ENCODE measurements around the gene ADAMTSL1. TPM values are rescaled to one million over a fixed set of nuclear protein-coding genes. Genes with fewer than 3 reads are reported as not detected.
A peak's percentile ranks its signal among the peaks of the same experiment; 100 is the strongest.

ADAMTSL1 gene
- total and polyA plus RNA-seq, 5 experiments from 2014 or later = not detected

DNA sequence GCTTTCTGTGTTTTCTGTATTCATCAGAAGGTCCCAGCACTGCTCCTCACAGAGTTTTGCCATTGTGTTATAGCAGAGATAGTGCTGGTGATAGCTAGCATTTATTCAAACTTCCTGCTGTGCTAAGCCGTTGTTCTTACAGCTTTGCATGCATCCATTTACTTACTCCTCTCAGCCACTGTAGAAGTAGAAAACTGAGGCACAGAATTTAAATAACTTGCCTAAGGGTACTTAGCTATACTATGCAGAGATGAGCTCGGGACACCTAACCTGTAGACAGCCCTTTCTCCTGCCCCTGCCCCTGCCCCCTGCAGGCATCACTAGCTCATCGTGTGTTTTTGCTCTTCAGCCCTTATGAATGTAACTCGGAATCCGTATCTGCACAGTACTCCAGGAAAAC, 331.4 kb downstream of the ADAMTSL1 start:
- H3K4me3 Mint-ChIP-seq = no peak overlapping the region
- ATAC-seq (no peak), DNase-seq (no peak)
- POLR2A ChIA-PET = no interaction called here
- peaks cover 1 to 17% (median 3%) of the 10 kb centered on the region in 5 donors for H3K27me3 Mint-ChIP-seq
- no peak overlapping the region for H3K27ac Mint-ChIP-seq
- H3K9me3 Mint-ChIP-seq = peaks cover 0 to 4% (median 0%) of the 10 kb centered on the region in 9 donors
- peaks cover 0 to 4% (median 0%) of the 10 kb centered on the region in 3 donors for H3K36me3 Mint-ChIP-seq
- no peaks in the 10 kb centered on the region for H3K4me1 Mint-ChIP-seq

DNA sequence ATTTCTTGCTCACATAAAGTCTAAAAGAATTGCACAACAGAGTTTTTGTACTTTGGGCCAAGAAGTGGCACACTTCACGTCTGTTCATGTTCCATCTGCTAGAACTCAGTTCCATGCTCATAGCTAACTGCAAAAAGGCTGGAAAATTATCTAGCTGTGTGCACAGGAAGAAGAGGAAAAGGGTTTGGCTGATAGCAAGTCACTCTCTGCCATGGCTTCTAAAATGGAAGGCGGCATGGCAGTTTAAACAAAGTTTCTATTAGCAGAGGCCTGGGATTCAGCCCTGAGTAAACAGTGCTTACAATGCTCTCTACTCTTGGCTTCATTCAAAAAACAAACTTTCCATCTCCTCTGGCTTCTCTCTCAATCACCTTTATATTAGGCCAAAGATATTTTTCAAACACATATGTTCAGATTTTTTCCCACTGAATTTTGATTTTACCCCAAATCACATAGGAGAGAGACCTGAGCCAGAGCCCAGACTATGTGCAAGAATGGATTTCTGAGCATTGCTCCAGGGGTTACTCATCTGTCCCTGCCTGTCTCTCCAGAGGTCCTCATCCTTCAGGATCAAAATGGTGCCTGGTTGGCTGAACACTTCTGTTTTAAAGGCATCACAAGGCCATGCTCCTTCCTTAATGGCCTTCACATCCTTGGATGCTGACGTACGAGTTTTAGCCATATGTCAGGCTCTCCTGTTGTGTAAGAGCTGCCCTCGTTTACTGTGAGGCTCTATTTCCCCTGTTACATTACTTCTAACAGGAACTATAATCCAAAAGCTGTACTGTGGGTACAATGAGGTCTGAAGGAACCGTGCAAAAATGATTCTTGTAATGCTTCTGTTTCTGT, 332.5 kb downstream of the ADAMTSL1 start:
- no peak for DNase-seq
- Mint-ChIP-seq H3K27me3 (peaks cover under 1 to 17% (median 1%) of the 10 kb centered on the region in 5 donors), H3K36me3 (peaks cover 0 to 3% (median 0%) of the 10 kb centered on the region in 3 donors), H3K4me3 (no peak overlapping the region), H3K27ac (no peak overlapping the region), H3K4me1 (no peaks in the 10 kb centered on the region), H3K9me3 (peaks cover 0 to 3% (median 0%) of the 10 kb centered on the region in 9 donors)
- POLR2A ChIA-PET = no interaction called here
- no peak for ATAC-seq

DNA sequence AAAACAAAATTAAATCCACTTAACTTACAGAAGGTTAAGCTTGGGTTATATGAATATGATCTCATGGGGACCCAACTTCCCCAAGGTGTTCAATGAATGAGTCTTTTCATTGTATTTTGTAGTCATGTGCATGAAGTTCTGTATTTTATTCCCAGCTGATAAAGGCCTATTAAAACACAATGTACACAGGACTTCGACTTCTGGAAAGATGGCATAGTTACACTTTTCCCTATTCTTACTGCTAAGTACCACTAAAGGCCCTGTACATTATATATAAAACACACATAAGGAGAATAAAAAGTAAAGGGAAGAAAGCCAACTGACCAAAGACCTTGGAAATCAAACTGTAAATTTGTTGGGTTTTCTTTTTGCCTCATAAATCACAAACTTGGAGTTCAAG, 336.6 kb downstream of the ADAMTSL1 start:
- H3K9me3 Mint-ChIP-seq = peaks cover 0 to 2% (median 0%) of the 10 kb centered on the region in 9 donors
- H3K36me3 Mint-ChIP-seq = no peaks in the 10 kb centered on the region
- no peaks in the 10 kb centered on the region for H3K4me1 Mint-ChIP-seq
- ATAC-seq (no peak), DNase-seq (no peak)
- H3K27me3 Mint-ChIP-seq = peaks cover 1 to 22% (median 7%) of the 10 kb centered on the region in 5 donors
- H3K4me3 Mint-ChIP-seq = no peak overlapping the region
- no peak overlapping the region for H3K27ac Mint-ChIP-seq
- POLR2A ChIA-PET = no interaction called here

DNA sequence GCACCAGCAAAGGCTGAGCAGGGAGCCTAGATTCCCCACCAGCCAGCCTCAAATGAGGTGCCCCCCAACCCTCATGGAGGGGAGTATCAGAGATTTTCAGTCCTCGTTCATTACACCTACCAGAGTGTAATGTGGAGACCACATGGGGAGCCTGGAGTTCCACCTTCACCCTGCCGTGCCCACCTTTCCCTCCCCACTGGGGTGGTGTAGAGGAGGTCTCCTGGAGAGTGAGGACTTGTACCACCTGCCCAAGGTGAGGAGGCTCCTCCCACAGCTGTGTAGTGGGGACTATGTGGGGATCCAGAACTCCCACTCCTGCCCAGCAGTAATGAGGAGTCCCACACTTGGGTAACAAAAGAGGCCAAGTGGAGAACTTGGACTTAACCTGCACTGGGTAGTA, 337.2 kb downstream of the ADAMTSL1 start:
- peaks cover 0 to 2% (median 0%) of the 10 kb centered on the region in 9 donors for H3K9me3 Mint-ChIP-seq
- no peaks in the 10 kb centered on the region for H3K4me1 Mint-ChIP-seq
- no peak overlapping the region for H3K4me3 Mint-ChIP-seq
- ATAC-seq = no peak
- H3K36me3 Mint-ChIP-seq = no peaks in the 10 kb centered on the region
- peaks cover 3 to 22% (median 10%) of the 10 kb centered on the region in 5 donors for H3K27me3 Mint-ChIP-seq
- H3K27ac Mint-ChIP-seq = no peak overlapping the region
- POLR2A ChIA-PET = no interaction called here
- no peak for DNase-seq

DNA sequence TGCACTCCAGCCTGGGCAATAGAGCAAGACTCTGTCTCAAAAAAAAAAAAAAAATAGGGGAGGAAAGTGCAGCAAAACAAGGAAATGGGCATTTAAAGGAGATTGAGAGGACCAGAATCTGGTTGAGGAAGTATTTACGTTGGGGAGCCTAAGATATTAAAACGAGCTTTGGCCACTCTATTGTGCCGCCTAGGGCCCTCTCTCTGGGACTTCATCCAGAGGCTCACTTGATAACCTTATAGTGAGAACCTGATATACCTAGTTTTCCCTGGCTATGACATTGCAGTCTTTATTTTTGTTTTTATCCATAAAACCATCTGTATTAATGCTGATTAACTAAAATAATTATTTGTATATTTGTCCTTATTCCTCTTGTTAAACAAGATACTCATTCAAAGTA, 345.5 kb downstream of the ADAMTSL1 start:
- H3K36me3 Mint-ChIP-seq = no peaks in the 10 kb centered on the region
- POLR2A ChIA-PET = no interaction called here

DNA sequence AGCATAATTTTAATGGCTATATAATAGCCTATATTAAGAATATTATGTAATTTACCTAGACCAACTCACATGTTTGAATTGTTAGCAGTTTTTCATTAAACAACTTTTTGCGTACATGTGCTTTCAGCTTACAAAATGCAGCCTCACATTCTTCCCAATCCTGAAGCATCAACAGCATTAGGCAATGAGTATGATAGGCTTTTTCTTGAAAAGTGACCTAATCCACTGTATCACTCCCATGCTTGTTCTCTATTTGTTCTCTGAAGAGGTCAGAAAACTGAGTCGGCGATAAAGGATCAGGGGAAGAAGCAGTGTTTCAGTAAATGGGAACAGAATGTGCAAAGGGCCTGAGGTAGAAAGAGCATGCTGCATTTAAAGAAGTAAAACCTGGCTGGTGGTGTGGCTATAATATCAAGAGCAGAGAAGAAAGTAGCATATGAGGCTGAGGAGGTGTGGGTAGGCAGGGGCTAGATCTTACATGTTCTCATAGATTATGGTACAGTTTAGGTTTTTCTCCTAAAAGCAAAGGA, 346.7 kb downstream of the ADAMTSL1 start:
- POLR2A ChIA-PET = no interaction called here
- Mint-ChIP-seq H3K27ac (no peak overlapping the region), H3K27me3 (peaks cover 0 to 8% (median 4%) of the 10 kb centered on the region in 5 donors), H3K4me3 (no peak overlapping the region), H3K36me3 (no peaks in the 10 kb centered on the region), H3K9me3 (no peaks in the 10 kb centered on the region), H3K4me1 (peaks cover 2 to 7% (median 4%) of the 10 kb centered on the region in 4 donors)
- ATAC-seq = no peak
- no peak for DNase-seq

More for the DNA sequence above, 345.5 kb downstream of the ADAMTSL1 start:
- Mint-ChIP-seq H3K4me1 (peaks cover 0 to 2% (median 0%) of the 10 kb centered on the region in 4 donors), H3K9me3 (no peaks in the 10 kb centered on the region), H3K27me3 (peaks cover 4 to 9% (median 8%) of the 10 kb centered on the region in 5 donors), H3K27ac (no peak overlapping the region), H3K4me3 (no peak overlapping the region)
- DNase-seq (no peak), ATAC-seq (no peak)

DNA sequence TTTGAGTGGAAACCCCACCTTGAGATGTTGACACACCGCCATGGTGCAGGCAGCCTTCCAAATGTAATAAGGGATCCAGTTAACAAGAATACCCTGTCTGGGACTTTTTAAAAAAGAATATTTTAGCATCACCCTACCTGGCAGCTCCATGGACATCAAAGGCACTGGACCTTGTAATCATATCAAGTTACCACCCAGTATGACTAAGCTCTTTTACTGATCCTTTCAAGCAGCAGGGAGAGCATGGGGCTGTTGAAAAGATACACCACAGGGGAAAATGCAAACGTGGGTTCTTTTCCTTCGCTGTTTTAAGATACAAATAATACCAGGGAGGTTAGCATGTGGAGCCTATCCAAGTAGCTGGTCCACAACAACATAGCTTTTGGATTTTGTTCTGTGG, 347.8 kb downstream of the ADAMTSL1 start:
- Mint-ChIP-seq H3K27me3 (peaks cover 0 to 4% (median 2%) of the 10 kb centered on the region in 5 donors), H3K4me1 (peaks cover 5 to 18% (median 13%) of the 10 kb centered on the region in 4 donors), H3K4me3 (no peak overlapping the region), H3K36me3 (no peaks in the 10 kb centered on the region), H3K9me3 (no peaks in the 10 kb centered on the region), H3K27ac (no peak overlapping the region)
- DNase-seq = no peak
- POLR2A ChIA-PET = no interaction called here
- no peak for ATAC-seq

DNA sequence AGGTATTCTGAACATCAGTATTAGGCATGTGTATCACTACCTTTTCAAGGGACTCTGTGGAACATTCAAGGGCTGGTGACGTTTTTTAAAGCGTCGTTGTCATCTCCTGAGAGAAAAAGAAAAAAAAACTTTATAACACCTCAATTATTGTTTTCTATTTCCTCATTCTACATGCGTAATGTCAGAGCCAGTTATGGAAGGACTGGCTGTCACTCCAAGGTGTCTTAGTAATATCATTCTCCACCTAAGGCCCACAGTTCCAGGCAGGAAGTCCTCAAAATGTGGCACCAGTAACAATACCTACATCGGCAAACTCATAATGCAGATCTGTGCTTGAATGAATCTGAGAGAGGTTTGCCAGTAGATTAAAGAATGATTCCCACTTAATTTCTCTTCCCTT, 348.9 kb downstream of the ADAMTSL1 start:
- no peak overlapping the region for H3K4me3 Mint-ChIP-seq
- no peaks in the 10 kb centered on the region for H3K36me3 Mint-ChIP-seq
- ATAC-seq = no peak
- no peak for DNase-seq
- H3K9me3 Mint-ChIP-seq = no peaks in the 10 kb centered on the region
- peaks cover 5 to 18% (median 13%) of the 10 kb centered on the region in 4 donors for H3K4me1 Mint-ChIP-seq
- H3K27me3 Mint-ChIP-seq = peaks cover 0 to 2% (median 0%) of the 10 kb centered on the region in 5 donors
- POLR2A ChIA-PET = no interaction called here
- no peak overlapping the region for H3K27ac Mint-ChIP-seq

DNA sequence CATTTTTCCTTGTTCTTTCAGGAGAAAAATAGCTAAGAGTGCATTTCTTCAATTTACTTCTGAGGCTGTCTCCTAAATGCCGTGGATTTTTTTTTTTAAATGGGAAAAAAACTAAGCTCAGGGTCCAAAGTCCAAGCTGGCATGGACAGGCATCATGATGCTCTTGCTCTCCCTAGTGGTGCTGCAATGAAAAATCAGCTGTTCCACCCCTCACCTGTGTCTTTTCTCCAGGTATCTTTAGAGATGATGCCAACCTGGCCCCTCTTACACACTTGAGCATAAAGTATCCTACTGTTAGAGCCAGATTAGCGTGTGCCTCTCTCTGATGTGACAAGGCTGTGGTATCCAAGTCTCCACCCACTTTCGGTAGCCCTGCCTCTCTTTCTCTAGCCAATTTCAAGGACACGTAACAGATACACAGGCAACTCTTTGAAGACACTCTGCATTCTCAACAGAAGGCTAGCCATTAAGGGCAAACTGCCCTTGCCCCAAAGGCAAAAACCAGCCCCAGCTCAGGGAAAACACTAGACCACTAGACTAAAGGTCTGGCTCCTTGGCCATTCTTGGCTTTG, 350.2 kb downstream of the ADAMTSL1 start:
- Mint-ChIP-seq H3K27ac (no peak overlapping the region), H3K36me3 (no peaks in the 10 kb centered on the region), H3K27me3 (peaks cover 0 to 2% (median 0%) of the 10 kb centered on the region in 5 donors), H3K4me1 (peaks cover 5 to 18% (median 13%) of the 10 kb centered on the region in 4 donors), H3K4me3 (no peak overlapping the region), H3K9me3 (no peaks in the 10 kb centered on the region)
- ATAC-seq = no peak
- POLR2A ChIA-PET = no interaction called here
- no peak for DNase-seq

DNA sequence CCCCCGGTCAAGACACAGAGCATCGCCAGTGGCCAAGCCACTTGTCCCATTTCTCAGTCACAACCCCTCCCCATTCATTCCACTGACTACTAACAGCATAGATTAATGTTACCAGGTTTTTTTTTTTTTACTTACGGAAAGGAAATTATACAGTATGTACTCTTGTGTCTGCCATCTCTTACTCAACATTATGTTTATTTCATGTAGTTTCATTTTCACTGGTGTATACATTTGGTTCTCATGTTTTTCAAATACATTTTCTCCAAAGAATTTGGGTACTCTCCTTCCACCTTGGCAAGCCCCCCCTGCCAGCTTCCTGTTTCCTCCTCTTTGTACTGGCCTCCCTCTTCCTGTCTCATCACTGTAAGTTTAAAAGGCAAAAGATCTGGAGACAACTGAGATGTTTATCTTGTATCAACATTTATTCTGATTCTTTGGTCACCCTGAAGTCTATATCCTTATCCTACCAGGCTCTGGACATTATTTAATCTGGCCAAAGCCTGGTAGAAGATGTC, 351.8 kb downstream of the ADAMTSL1 start:
- Mint-ChIP-seq H3K36me3 (no peaks in the 10 kb centered on the region), H3K9me3 (no peaks in the 10 kb centered on the region), H3K4me1 (peaks cover 5 to 18% (median 13%) of the 10 kb centered on the region in 4 donors), H3K4me3 (peak overlapping the region in 2 of 10 donors; percentile 1 to 16), H3K27ac (peak overlapping the region in 8 of 10 donors; percentile 9 to 83 (median 49)), H3K27me3 (peaks cover 0 to 2% (median 0%) of the 10 kb centered on the region in 5 donors)
- ATAC-seq (no peak), DNase-seq (peak in 1 of 10 donors; percentile 5)
- POLR2A ChIA-PET = no interaction called here

DNA sequence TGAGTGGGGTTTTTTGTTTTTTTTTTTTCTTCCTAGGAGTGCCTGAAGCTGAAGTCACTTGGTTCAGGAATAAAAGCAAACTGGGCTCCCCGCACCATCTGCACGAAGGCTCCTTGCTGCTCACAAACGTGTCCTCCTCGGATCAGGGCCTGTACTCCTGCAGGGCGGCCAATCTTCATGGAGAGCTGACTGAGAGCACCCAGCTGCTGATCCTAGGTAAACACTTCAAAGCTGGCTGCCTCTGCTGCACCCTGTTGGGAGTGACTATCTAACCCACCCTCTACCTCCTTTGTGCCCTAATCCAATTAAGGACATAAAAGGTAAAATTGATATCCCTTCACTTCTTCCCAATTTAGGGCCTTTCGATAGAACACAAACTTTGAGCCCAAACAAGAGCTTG, 352.3 kb downstream of the ADAMTSL1 start:
- no peaks in the 10 kb centered on the region for H3K9me3 Mint-ChIP-seq
- H3K4me3 Mint-ChIP-seq = no peak overlapping the region
- H3K27ac Mint-ChIP-seq = peak overlapping the region in 6 of 10 donors; percentile 9 to 60 (median 37)
- DNase-seq (no peak), ATAC-seq (no peak)
- H3K36me3 Mint-ChIP-seq = no peaks in the 10 kb centered on the region
- peaks cover 5 to 18% (median 13%) of the 10 kb centered on the region in 4 donors for H3K4me1 Mint-ChIP-seq
- H3K27me3 Mint-ChIP-seq = peaks cover 0 to 2% (median 0%) of the 10 kb centered on the region in 5 donors
- POLR2A ChIA-PET = no interaction called here

DNA sequence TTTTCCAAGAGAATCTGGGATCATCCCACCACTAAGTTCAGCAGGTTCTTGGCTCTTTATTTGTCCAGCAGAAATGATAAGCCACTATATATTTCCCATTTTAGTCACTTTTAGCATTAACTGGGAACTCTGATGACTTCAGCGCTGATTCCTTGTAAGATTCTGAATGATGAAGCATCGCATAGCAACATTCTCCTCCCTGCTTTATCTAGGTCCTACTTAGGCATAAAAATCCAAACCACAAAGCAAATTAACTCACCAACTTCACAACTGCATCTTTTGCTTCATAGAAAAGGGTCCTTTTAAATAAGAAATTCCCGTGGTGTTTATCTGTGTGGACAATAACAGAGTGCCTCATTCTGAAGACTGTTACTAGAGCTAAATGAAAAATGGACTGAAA, 355.1 kb downstream of the ADAMTSL1 start:
- POLR2A ChIA-PET = no interaction called here
- Mint-ChIP-seq H3K27ac (no peak overlapping the region), H3K4me3 (no peak overlapping the region), H3K36me3 (no peaks in the 10 kb centered on the region), H3K27me3 (peaks cover 0 to 2% (median 0%) of the 10 kb centered on the region in 5 donors), H3K4me1 (peaks cover 5 to 18% (median 13%) of the 10 kb centered on the region in 4 donors), H3K9me3 (no peaks in the 10 kb centered on the region)
- no peak for DNase-seq
- no peak for ATAC-seq

DNA sequence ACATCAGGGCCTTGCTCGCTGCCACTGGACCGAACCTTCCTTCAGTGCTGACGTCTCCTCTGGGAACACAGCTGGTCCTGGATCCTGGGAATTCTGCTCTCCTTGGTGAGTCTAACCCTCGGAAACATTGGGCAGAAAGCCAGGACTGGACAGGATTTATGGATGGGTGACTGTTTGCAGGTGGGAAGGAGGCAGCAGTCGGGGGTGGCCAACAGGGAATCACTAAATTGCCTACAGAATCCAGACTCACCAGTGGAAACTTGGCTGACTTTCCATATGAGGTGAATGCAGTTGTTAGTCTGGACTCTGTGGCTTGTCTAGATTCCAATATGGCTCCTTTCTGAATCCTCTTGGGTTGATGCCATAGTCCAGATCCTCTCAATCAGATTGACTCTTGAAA, 355.9 kb downstream of the ADAMTSL1 start:
- H3K4me3 Mint-ChIP-seq = no peak overlapping the region
- H3K4me1 Mint-ChIP-seq = peaks cover 5 to 18% (median 12%) of the 10 kb centered on the region in 4 donors
- ATAC-seq (no peak), DNase-seq (no peak)
- no peaks in the 10 kb centered on the region for H3K9me3 Mint-ChIP-seq
- no peak overlapping the region for H3K27ac Mint-ChIP-seq
- POLR2A ChIA-PET = no interaction called here
- H3K36me3 Mint-ChIP-seq = no peaks in the 10 kb centered on the region
- H3K27me3 Mint-ChIP-seq = no peaks in the 10 kb centered on the region

All from naive thymus-derived CD8-positive, alpha-beta T cell (primary cell).